ENCODE measurements around the gene ZNF124. TPM values are rescaled to one million over a fixed set of nuclear protein-coding genes. Genes with fewer than 3 reads are reported as not detected.

The ZNF124 gene
- total RNA-seq, 4 donors from 2014 or later: 22.6 to 58.1 (median 46.8) TPM

GRCh38 chr1:247114351-247115140, 57.3 kb downstream of the ZNF124 start:
- no peak for TF ChIP-seq POLR2A (IDR thresholded peaks at IDR 0.05)
- no peak for TF ChIP-seq CTCF (IDR thresholded peaks at IDR 0.05)
- TF ChIP-seq EP300 (IDR thresholded peaks at IDR 0.05): no peak
- TF ChIP-seq POLR2AphosphoS5 (IDR thresholded peaks at IDR 0.05): no peak
- H3K27ac ChIP-seq: no peak overlapping the region
- H3K36me3 ChIP-seq: no peaks in the 10 kb centered on the region
- no peak overlapping the region for H3K4me3 ChIP-seq
- ATAC-seq: no peak
- 94 to 100% methylated on average over 2 to 4 of the region's 13 CpGs for WGBS, 2 donors (ENCODE audit: low coverage in 1 of 2)
- H3K9me3 ChIP-seq: no peaks in the 10 kb centered on the region
- H3K27me3 ChIP-seq: no peaks in the 10 kb centered on the region
- H3K4me1 ChIP-seq: peaks cover 0 to 21% (median 4%) of the 10 kb centered on the region in 3 donors

DNA sequence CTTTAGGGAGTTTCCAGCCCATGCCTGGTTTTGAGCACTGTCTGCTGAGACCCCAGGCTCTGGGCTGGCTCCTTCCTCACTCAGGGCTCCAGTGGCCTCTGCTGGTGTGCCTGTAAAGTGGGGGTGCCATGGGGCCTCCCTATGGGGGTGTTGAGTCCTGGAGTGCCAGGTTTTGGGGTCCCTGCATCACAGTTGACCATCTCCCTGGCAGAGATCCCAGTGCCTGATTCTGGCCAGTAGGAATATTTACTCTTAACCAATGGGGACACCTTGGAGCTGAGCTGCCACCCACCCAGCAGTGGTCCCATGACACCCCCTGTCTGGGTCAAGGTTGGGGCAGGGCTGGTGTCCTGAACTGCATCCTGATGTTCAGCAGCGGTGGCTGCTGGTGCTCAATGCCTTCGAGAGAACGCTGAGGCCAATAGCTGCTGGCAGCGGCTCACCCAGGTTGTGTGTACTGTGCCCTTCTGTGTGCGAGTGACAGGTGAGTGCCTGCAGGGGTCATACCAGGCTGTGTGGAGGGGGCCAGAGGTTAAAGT, 58.0 kb downstream of the ZNF124 start:
- WGBS, 2 donors (ENCODE audit: low coverage in 1 of 2): no CpG with 5 or more reads among the region's 5 CpGs
- no peaks in the 10 kb centered on the region for H3K27me3 ChIP-seq
- peaks cover 0 to 21% (median 4%) of the 10 kb centered on the region in 3 donors for H3K4me1 ChIP-seq
- ATAC-seq: no peak
- no peak overlapping the region for H3K27ac ChIP-seq
- H3K9me3 ChIP-seq: no peaks in the 10 kb centered on the region
- no peak for TF ChIP-seq POLR2AphosphoS5 (IDR thresholded peaks at IDR 0.05)
- TF ChIP-seq CTCF (IDR thresholded peaks at IDR 0.05): no peak
- TF ChIP-seq EP300 (IDR thresholded peaks at IDR 0.05): no peak
- no peak for TF ChIP-seq POLR2A (IDR thresholded peaks at IDR 0.05)
- H3K36me3 ChIP-seq: no peaks in the 10 kb centered on the region
- H3K4me3 ChIP-seq: no peak overlapping the region

- WGBS, 2 donors (ENCODE audit: low coverage in 1 of 2): 60% methylated on average over 2 of the region's 5 CpGs; no CpG with 5 or more reads in 1 of the 2 donors
Observed at GRCh38 chr1:247113094-247113497, 58.7 kb downstream of the ZNF124 start.

GRCh38 chr1:247112479-247112781, 59.4 kb downstream of the ZNF124 start:
- Histone ChIP-seq H3K36me3 (no peaks in the 10 kb centered on the region), H3K4me3 (peak overlapping the region; percentile 57 to 96), H3K4me1 (peaks cover 0 to 21% (median 4%) of the 10 kb centered on the region in 3 donors), H3K27ac (peak overlapping the region; percentile 60 to 96 (median 94)), H3K27me3 (no peaks in the 10 kb centered on the region), H3K9me3 (no peaks in the 10 kb centered on the region)
- ATAC-seq: peak; percentile 9
- TF ChIP-seq POLR2AphosphoS5 (IDR thresholded peaks at IDR 0.05): no peak
- 44 to 47% methylated on average over 5 to 9 of the region's 9 CpGs for WGBS, 2 donors (ENCODE audit: low coverage in 1 of 2)

More at GRCh38 chr1:247113094-247113497, 58.7 kb downstream of the ZNF124 start:
- no peak for TF ChIP-seq CTCF (IDR thresholded peaks at IDR 0.05)
- no peak for ATAC-seq
- H3K4me1 ChIP-seq: peaks cover 0 to 21% (median 4%) of the 10 kb centered on the region in 3 donors
- H3K27ac ChIP-seq: peak overlapping the region in 3 of 4 donors; percentile 93 to 96 (median 96)
- no peaks in the 10 kb centered on the region for H3K9me3 ChIP-seq
- no peaks in the 10 kb centered on the region for H3K36me3 ChIP-seq
- no peak overlapping the region for H3K4me3 ChIP-seq
- no peaks in the 10 kb centered on the region for H3K27me3 ChIP-seq

DNA sequence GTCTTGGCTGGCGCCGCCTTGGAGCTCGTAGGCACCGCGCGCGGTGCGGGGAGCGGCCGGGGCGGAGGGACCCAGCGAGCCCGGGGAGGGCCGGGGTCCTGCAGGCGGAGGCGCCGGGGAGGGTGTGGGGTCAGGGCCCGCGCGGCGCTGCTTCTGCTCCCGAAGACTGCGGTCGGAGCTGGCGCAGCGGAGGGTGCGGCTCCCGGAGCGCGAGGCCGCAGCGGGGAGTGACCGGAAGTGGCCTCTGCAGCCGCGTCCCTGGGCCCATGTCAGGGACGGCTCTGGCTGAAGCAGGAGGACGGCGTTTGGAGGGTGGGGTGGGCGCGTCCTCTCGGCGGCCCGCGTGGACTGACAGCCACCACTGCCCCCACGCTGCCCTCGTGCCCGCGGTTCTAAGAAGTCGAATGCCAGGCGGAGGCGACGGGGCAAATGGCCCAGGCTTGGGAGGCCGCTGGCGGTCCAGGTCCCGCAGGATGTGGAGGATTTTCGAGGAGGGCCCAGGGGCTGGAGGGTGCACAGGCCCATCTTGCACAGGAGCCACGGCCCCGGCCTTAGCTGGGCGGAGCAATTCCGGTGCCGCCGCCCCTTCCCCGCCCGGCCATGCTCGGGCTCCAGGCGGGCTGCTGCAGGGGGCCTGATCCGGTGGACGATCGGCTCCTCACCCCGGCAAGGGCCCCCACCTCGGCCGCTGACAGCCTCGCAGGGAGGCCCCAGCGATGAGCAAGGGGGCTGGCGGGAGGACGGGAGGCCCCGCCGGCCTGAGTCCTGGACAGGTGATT, 59.9 kb downstream of the ZNF124 start:
- no peaks in the 10 kb centered on the region for H3K27me3 ChIP-seq
- 0% methylated on average over 2 of the region's 78 CpGs; no CpG with 5 or more reads in 1 of the 2 donors for WGBS, 2 donors (ENCODE audit: low coverage in 1 of 2)
- no peak for TF ChIP-seq CTCF (IDR thresholded peaks at IDR 0.05)
- TF ChIP-seq POLR2AphosphoS5 (IDR thresholded peaks at IDR 0.05): peak; percentile 58
- no peak for TF ChIP-seq EP300 (IDR thresholded peaks at IDR 0.05)
- TF ChIP-seq POLR2A (IDR thresholded peaks at IDR 0.05): peak; percentile 44 to 60
- H3K4me3 ChIP-seq: peak overlapping the region; percentile 57 to 96
- no peaks in the 10 kb centered on the region for H3K36me3 ChIP-seq
- peak; percentile 94 for ATAC-seq
- H3K9me3 ChIP-seq: no peaks in the 10 kb centered on the region
- H3K27ac ChIP-seq: peak overlapping the region; percentile 60 to 96 (median 94)
- peaks cover 0 to 21% (median 4%) of the 10 kb centered on the region in 3 donors for H3K4me1 ChIP-seq

Data from gastroesophageal sphincter (tissue), 4 donors.